Brain microvascular endothelial cell (primary cell): Measurements from ENCODE around the gene DDX49.
"Not testable (repeated sequence)": the region's sequence is repeated elsewhere in the genome, so short reads cannot be mapped to it uniquely, and the experiment has no call there.

ENCODE experiments used
- DNase-seq: peaks from one replicate; pipeline ENCODE4 v3.0.0-alpha.2; 2020
- H3K27ac ChIP-seq: fragments of 250-450 bp; sonication (Bioruptor Pico); 2 replicates; pipeline ENCODE4 v1.5.1; 2020; ENCODE audit warnings: mild to moderate bottlenecking, moderate library complexity
- H3K27me3 ChIP-seq: fragments of 250-450 bp; sonication (Bioruptor Pico); replicated peaks from 2 replicates; pipeline ENCODE4 v1.5.1; 2020; ENCODE audit warnings: mild to moderate bottlenecking
- H3K36me3 ChIP-seq: fragments of 250-450 bp; sonication (Bioruptor Pico); replicated peaks from 2 replicates; pipeline ENCODE4 v1.5.1; 2020; ENCODE audit warnings: mild to moderate bottlenecking
- H3K4me3 ChIP-seq: 2 replicates; pipeline ENCODE4 v1.5.1; 2011; ENCODE audit warnings: low read depth, mild to moderate bottlenecking, control low read depth, low read length, moderate library complexity
- in situ Hi-C: cut with HindIII; loops from 2 replicates; pipeline ENCODE4 v1.10.0; 2017; ENCODE audit warnings: low sequenced_read_pairs, low pct_ligation_motif_present
- TF ChIP-seq, protein P1 (sequence below): IDR thresholded peaks from 2 replicates; pipeline ENCODE4 v1.5.1; 2011; ENCODE audit warnings: low read depth, mild to moderate bottlenecking, moderate library complexity, low read length, control low read depth, inconsistent platforms; ENCODE audit errors: missing control alignments

The DDX49 gene

DNA sequence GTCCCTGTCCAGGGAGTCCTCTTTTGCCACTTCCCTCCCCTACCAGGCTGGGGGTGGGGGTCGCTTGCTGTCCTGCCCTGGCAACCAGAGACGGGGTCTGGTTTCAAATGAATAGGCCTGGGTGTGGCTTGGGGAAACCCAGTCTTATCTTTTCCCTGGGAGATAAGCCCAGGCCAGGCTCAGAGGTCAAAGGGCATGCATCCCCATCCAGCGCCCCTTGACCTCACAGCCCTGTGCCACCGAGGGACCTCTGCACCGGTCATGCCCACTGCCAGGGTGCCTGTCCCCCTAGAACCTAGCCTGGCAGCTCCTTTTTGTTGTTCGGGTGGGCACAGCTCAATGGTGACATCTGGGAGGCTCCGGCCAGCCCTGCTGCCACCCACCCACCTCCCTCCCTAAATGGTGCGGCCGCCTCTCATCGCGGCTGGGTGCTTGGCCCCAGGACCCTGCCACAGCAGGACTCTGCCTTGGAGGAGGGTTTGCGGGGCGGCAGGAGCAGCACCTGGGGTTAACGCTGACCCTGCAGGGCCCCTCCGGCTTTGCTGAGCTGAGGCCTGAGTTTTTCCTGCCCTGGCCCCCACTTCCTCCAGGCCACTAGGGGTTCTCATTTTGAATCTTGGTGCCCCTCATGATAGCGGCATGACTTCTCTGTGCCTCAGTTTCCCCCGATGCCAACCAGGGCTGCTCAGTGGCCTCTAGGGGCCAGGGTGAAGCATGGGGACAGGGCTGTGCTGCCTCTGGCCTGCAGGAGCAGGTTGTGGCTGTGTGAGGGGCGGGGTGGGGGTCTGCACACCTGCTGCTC lies 20.7 kb upstream of the DDX49 start:
- TF ChIP-seq, protein P1, sequence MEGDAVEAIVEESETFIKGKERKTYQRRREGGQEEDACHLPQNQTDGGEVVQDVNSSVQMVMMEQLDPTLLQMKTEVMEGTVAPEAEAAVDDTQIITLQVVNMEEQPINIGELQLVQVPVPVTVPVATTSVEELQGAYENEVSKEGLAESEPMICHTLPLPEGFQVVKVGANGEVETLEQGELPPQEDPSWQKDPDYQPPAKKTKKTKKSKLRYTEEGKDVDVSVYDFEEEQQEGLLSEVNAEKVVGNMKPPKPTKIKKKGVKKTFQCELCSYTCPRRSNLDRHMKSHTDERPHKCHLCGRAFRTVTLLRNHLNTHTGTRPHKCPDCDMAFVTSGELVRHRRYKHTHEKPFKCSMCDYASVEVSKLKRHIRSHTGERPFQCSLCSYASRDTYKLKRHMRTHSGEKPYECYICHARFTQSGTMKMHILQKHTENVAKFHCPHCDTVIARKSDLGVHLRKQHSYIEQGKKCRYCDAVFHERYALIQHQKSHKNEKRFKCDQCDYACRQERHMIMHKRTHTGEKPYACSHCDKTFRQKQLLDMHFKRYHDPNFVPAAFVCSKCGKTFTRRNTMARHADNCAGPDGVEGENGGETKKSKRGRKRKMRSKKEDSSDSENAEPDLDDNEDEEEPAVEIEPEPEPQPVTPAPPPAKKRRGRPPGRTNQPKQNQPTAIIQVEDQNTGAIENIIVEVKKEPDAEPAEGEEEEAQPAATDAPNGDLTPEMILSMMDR, result no peak
- Histone ChIP-seq H3K27me3 (peaks cover 12% of the 10 kb centered on the region), H3K36me3 (peaks cover 35% of the 10 kb centered on the region), H3K27ac (no peak overlapping the region), H3K4me3 (no peak overlapping the region)
- in situ Hi-C loops, result no loop called here
- no peak for DNase-seq

- in situ Hi-C loops, result no loop called here
- H3K36me3 ChIP-seq, result peaks cover 46% of the 10 kb centered on the region
These were observed 19.6 kb upstream of the DDX49 start for GRCh38 chr19:18899624-18900560.

DNA sequence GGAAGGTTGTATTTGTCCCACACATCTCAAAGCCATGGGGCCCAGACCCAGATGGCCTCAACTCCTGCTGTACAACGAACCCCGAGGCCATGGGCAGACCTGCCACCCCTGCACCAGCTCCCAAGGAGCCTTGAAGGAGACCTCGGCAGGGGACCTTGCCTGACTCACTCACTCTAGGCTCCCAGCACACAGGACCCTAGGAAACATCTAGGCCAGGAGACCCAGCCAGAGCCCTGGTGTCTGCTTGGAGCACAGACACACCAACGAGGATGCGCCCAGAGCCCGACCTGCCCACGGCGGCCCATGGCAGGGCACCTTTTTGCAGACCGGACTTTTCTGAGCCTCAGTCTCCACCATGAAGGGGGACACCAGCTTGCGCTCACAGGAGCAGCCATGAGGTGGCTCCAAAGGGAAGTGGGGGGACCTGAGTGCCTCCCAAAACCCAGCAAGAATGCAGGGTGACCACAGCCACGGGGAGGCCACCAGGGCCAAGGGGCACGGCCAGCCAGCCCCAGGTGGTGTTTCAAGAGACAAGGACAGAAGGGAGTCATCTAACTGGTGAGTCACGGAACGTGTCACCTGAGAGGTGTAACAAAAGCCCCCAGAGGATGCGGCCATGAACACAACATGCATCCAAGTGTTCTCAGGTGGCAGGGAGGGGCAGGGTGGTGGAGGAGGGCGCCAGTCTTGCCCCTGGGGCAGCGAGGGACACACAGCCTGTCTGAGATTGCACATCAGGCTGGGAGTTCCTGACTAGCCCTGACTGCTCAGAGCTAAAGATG lies 18.6 kb upstream of the DDX49 start:
- Histone ChIP-seq H3K4me3 (no peak overlapping the region), H3K27ac (no peak overlapping the region), H3K36me3 (peaks cover 52% of the 10 kb centered on the region), H3K27me3 (no peaks in the 10 kb centered on the region)
- TF ChIP-seq, protein P1, result no peak
- in situ Hi-C loops, result no loop called here
- no peak for DNase-seq

More at GRCh38 chr19:18899624-18900560, 19.6 kb upstream of the DDX49 start:
- no peak overlapping the region for H3K4me3 ChIP-seq
- no peak for DNase-seq
- H3K27ac ChIP-seq, result no peak overlapping the region
- peaks cover 2% of the 10 kb centered on the region for H3K27me3 ChIP-seq
- TF ChIP-seq, protein P1, result no peak

GRCh38 chr19:18901491-18901890 lies 18.0 kb upstream of the DDX49 start:
- no peak for DNase-seq
- in situ Hi-C loops, result no loop called here
- Histone ChIP-seq H3K4me3 (no peak overlapping the region), H3K36me3 (peaks cover 58% of the 10 kb centered on the region), H3K27me3 (no peaks in the 10 kb centered on the region), H3K27ac (no peak overlapping the region)
- TF ChIP-seq, protein P1, result no peak

- H3K36me3 ChIP-seq, result peaks cover 67% of the 10 kb centered on the region
- in situ Hi-C loops, H3K4me3 ChIP-seq, H3K27ac ChIP-seq, DNase-seq, H3K27me3 ChIP-seq: not testable (repeated sequence)
These were observed 17.0 kb upstream of the DDX49 start for GRCh38 chr19:18902519-18902918.
